Amygdala (tissue), 56 donors: Measurements from ENCODE around the gene TMEM179B.

Experiments
- DNase-seq, 56 donors: peaks; one replicate each; lab custom pipeline; 2025; lab: John Stamatoyannopoulos, UW

TMEM179B gene

DNA sequence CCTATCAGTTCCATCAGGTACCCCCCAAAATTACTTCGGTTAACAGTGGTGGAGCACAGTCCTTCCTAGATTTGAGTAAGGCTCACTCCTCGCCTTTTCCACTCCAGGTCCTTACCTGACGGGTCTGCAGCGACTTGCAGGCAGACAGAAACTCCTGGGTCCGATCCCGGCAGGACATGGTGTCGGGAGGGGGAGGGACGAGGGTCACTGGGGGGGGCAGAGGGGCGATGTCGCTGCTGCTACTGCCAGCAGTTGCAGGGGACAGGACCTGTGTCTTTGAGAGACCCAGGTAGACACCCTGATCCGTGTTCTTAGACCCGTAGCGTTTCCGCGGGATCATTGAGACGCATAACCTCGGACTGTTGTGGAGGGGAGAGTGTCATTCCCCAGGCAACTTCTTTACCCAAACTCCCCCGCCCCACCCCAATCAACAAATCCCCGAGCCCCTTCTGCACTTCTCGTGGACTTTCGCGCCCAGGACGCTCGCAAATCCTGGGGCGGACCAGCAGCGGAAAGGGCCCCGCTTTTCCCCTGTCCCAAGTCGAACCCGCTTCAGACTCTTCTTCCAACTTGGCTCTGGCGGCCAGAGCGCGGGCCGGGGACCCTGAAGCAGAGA is 43.8 kb downstream of the TMEM179B start:
- peak in 1 of 56 donors; percentile 41 for DNase-seq

DNA sequence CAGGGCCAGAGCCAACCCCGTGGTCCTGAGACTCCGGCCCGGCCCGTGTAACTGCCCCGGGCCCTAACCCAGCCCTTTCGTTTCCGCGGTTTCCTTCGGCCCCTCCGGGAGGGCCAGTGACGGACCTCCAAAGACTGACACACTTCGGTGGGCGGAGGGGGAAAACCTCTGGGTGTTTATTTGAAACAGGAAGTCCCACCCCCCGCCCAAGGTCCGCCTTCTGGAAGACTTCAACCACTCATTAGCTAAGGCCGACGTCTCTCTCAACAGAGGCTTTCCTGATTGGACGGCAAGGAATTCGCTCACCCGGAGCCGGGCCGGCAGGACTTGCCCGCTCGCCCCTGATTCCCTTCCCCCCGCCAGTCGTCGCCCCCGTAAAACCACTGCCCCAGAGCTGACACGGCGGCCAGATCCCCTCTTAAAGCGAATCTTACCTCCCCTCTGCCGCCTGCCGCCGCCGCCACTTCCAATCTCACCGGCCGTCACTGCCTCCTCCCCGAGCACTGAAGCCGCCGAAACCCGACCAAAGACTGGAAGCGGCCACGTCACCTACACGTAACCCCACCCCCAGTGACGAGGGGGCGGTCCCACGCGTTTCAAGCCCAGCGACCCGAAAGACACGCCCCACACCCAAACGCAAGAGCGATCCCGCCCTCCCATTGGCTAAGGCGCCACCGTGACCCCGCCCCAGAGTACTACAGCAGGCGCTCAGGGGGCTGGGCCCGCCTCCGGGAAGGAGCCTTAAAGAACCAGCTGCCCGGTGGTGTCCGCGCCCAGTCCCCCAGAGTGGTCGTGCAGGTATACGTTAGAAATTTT is 44.5 kb downstream of the TMEM179B start, which contains the start of gene STX5:
STX5 (minus strand) TSS at position 532 of the 816 bp plus-strand sequence. CDS start 808 bp downstream, outside the sequence.
- DNase-seq: peak; percentile 92 to 100 (median 99)

DNA sequence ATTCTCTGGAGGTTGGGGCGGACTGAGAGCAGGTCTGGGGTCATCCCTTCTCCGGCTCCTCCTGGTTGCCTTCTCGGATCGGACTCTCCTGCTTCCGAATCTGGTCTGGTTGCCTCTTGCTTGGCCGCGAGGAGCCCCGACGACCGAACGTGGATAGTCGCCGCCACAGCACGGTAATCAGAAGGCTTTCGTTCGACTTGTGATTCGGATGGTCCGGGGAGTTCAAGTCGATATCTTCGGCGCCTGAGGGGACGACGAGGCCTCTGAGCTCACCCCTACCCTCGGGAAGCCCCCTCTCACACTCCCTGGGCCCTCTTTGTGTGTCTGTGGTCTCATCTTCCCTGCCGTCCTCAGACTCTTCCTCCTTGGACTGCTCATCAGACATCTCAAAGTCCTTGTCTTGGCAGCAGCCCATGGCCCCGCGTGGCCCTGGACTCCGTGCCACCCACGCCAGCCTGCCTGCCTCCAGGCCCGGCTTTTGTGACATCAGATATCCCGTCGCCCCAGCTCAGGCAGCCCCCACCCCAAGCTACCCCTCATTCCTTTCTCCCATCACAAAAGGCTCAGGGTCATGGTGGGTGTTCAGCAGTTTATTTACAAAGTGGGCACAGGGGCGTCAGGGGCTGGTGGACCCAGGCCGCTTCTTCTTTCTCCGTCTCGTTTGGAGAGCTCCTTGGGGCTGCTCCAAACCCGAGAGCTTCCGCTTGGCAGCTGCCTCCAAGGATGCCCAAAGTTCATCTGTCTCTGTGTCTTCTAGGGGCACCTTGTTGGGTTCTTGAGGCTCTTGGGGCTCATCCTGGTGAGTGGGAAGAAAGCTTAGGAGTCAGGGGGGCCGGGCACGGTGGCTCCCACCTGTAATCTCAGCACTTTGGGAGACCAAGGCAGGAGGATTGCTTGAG is 45.4 kb downstream of the TMEM179B start, which contains the start of gene TEX54:
TEX54 (minus strand) TSS at position 506 of the 899 bp plus-strand sequence.
- peak in 13 of 56 donors; percentile 7 to 67 (median 28) for DNase-seq

DNA sequence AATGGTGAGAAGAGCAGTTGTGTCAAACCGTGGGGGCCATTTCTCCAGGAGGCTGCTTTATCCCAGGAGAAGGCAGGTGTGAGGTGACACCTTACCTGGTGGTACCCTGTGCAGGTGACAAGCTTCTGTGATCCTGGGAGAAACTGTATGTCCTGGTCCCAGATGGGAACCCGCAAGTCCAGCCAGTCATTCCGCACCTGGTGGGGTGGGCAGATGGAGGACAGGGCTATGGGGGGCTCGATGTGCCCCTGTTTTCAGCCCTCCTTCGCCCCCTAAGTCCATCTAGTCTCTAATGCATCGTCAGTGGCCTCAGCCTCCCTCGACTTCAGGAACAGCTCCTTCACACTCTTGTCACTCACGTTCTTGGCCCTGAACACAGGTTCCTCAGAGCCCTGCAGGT is 48.1 kb downstream of the TMEM179B start:
- no peak for DNase-seq

DNA sequence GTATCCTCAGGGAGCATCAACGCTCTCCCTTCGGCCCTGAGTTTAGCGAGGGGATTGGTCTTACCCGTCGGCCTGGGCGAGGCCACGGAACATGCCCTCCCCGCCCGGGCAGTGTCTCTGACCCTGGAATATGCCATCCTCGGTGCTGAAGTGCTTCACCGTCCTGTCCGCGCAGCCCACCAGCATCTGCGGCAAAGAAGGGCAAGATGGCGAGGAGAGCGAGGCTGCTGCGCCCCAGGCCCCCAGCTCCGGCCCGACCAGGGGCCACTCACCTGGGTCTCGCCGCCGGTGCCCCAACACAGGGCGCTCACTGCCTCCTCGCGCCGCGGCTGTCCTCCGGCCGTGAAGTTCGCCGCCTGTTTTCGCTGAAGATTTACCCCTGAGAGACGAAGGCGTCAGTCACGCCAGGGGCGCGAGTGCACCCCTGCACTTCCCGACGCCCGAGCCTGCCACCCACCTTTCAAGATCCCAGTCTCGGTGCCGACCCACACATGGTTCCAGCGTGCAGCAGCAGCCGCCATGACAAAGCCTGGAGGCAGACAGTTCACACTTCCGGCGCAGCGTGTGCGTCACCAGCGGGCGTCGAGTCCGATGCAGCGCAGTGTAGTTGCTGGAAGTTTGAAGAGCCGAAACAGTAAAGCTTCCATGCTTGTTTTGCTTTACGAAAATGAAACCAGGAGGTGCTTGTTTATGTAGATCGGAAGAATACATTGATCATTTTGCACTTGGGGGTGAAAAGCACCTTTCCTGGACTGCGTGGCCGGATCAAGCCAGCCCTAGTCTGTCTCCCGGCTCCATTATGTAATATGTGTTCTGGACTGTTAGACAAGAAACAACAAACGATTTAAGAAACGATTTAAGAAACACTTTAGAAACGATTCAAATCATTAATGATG is 52.1 kb downstream of the TMEM179B start, which contains the start of gene WDR74:
WDR74 (minus strand) TSS at position 541 of the 896 bp plus-strand sequence; CDS start at position 521, 20 bp downstream.
- peak; percentile 71 to 98 (median 87) for DNase-seq
